Vagina (tissue), 2 donors: ENCODE measurements around the gene INPP4B. TPM values are rescaled to one million over a fixed set of nuclear protein-coding genes. Genes with fewer than 3 reads are reported as not detected.

Experiments used
- DNase-seq, 2 donors: peaks; one replicate each; pipeline ENCODE4 v3.0.0-alpha.2; 2017; ENCODE audit errors: extremely low spot score in 2 of 2
- H3K27ac ChIP-seq: fragments of 200-600 bp; sonication (generic); one replicate; pipeline ENCODE4 v1.5.1; 2019
- H3K27me3 ChIP-seq: fragments of 200-600 bp; sonication (generic); one replicate; pipeline ENCODE4 v1.5.1; 2019
- H3K36me3 ChIP-seq, 2 donors: fragments of 200-600 bp; sonication (generic); one replicate each; pipeline ENCODE4 v1.5.1; 2017 to 2019
- H3K4me1 ChIP-seq: fragments of 200-600 bp; sonication (generic); one replicate; pipeline ENCODE4 v1.5.1; 2019
- H3K4me3 ChIP-seq, 2 donors: fragments of 200-600 bp; sonication (generic); 1 replicate in 1 of 2; 2 replicates in 1 of 2; pipeline ENCODE4 v1.5.1; 2016 to 2019
- H3K9me3 ChIP-seq: fragments of 200-600 bp; sonication (generic); one replicate; pipeline ENCODE4 v1.5.1; 2019
- CTCF ChIP-seq, 3 experiments: fragments of 450-650 bp in 2 of 3; fragments of 200-600 bp in 1 of 3; sonication (generic) in 1 of 3; IDR thresholded peaks; one replicate each; pipeline ENCODE4 v1.5.1; 2017 to 2019; ENCODE audit warnings: antibody characterized with exemption in 3 of 3, mild to moderate bottlenecking in 2 of 3, moderate library complexity in 2 of 3
- POLR2A ChIP-seq, 2 donors: fragments of 450-650 bp; IDR thresholded peaks; one replicate each; pipeline ENCODE4 v1.6.1; 2017; ENCODE audit warnings: antibody characterized with exemption in 2 of 2, mild to moderate bottlenecking in 2 of 2, moderate library complexity in 2 of 2
- POLR2AphosphoS5 ChIP-seq, 2 donors: sonication (generic); formaldehyde crosslinking; IDR thresholded peaks; one replicate each; pipeline ENCODE4 v1.9.0; 2017; ENCODE audit warnings: antibody characterized with exemption in 2 of 2, mild to moderate bottlenecking in 2 of 2, low read depth in 1 of 2; ENCODE audit not compliant: insufficient read depth in 1 of 2
- intact Hi-C: fragments of 100-400 bp; cut with DNase I; formaldehyde crosslinking; loops from one replicate; pipeline ENCODE4 v1.15.1; 2023
- total RNA-seq: library from RNA; depleted of rRNA; stranded (reverse); fragments of >200 nt; gene quantifications from one replicate; pipeline ENCODE4 v1.2.3, GENCODE V29; 2016

The INPP4B gene
- total RNA-seq, 1 donor from 2014 or later, result 21.1 TPM

- Histone ChIP-seq H3K4me1 (peaks cover 27% of the 10 kb centered on the region), H3K9me3 (no peaks in the 10 kb centered on the region), H3K36me3 (no peaks in the 10 kb centered on the region), H3K4me3 (no peak overlapping the region), H3K27me3 (no peaks in the 10 kb centered on the region), H3K27ac (no peak overlapping the region)
- no peak for TF ChIP-seq POLR2AphosphoS5 (IDR thresholded peaks at IDR 0.05; ENCODE audit: insufficient read depth in 1 of 2, low read depth in 1 of 2)
- TF ChIP-seq POLR2A (IDR thresholded peaks at IDR 0.05), result no peak
- no peak for TF ChIP-seq CTCF (IDR thresholded peaks at IDR 0.05)
- DNase-seq, result no peak
- intact Hi-C loops, result no loop called here
Measured at GRCh38 chr4:142334931-142335330, 511.2 kb downstream of the INPP4B start.

- intact Hi-C loops, result no loop called here
- TF ChIP-seq POLR2A (IDR thresholded peaks at IDR 0.05) (no peak), CTCF (IDR thresholded peaks at IDR 0.05) (no peak)
- Histone ChIP-seq H3K4me1 (peaks cover 33% of the 10 kb centered on the region), H3K27ac (peak overlapping the region; percentile 28), H3K4me3 (no peak overlapping the region), H3K9me3 (no peaks in the 10 kb centered on the region), H3K36me3 (no peaks in the 10 kb centered on the region), H3K27me3 (no peaks in the 10 kb centered on the region)
- DNase-seq, result no peak
Measured at GRCh38 chr4:142331646-142332045, 514.5 kb downstream of the INPP4B start.

GRCh38 chr4:142331132-142331531 is 515.0 kb downstream of the INPP4B start:
- no peaks in the 10 kb centered on the region for H3K27me3 ChIP-seq
- H3K36me3 ChIP-seq, result no peaks in the 10 kb centered on the region
- no peaks in the 10 kb centered on the region for H3K9me3 ChIP-seq
- intact Hi-C loops, result no loop called here
- H3K27ac ChIP-seq, result peak overlapping the region; percentile 28
- peaks cover 33% of the 10 kb centered on the region for H3K4me1 ChIP-seq
- TF ChIP-seq CTCF (IDR thresholded peaks at IDR 0.05) (no peak), POLR2AphosphoS5 (IDR thresholded peaks at IDR 0.05; ENCODE audit: insufficient read depth in 1 of 2, low read depth in 1 of 2) (no peak), POLR2A (IDR thresholded peaks at IDR 0.05) (no peak)
- H3K4me3 ChIP-seq, result no peak overlapping the region
- no peak for DNase-seq

- Histone ChIP-seq H3K27ac (no peak overlapping the region), H3K27me3 (no peaks in the 10 kb centered on the region), H3K4me1 (peaks cover 33% of the 10 kb centered on the region), H3K36me3 (no peaks in the 10 kb centered on the region), H3K9me3 (no peaks in the 10 kb centered on the region), H3K4me3 (no peak overlapping the region)
- TF ChIP-seq POLR2A (IDR thresholded peaks at IDR 0.05) (no peak), POLR2AphosphoS5 (IDR thresholded peaks at IDR 0.05; ENCODE audit: insufficient read depth in 1 of 2, low read depth in 1 of 2) (no peak), CTCF (IDR thresholded peaks at IDR 0.05) (no peak)
- intact Hi-C loops, result no loop called here
- DNase-seq, result no peak
Measured at GRCh38 chr4:142330311-142330710, 515.8 kb downstream of the INPP4B start.

- Histone ChIP-seq H3K27me3 (no peaks in the 10 kb centered on the region), H3K27ac (no peak overlapping the region), H3K4me1 (peaks cover 33% of the 10 kb centered on the region), H3K4me3 (no peak overlapping the region), H3K9me3 (no peaks in the 10 kb centered on the region), H3K36me3 (no peaks in the 10 kb centered on the region)
- DNase-seq, result no peak
- intact Hi-C loops, result no loop called here
- no peak for TF ChIP-seq POLR2A (IDR thresholded peaks at IDR 0.05)
- TF ChIP-seq CTCF (IDR thresholded peaks at IDR 0.05), result no peak
- no peak for TF ChIP-seq POLR2AphosphoS5 (IDR thresholded peaks at IDR 0.05; ENCODE audit: insufficient read depth in 1 of 2, low read depth in 1 of 2)
Measured at GRCh38 chr4:142329313-142329712, 516.8 kb downstream of the INPP4B start.
